Measurements from ENCODE around the gene IRF7.

- TF ChIP-seq CTCF (IDR thresholded peaks at IDR 0.05): peak; percentile 64 to 79 (median 77)
- TF ChIP-seq POLR2A (IDR thresholded peaks at IDR 0.05; ENCODE audit: low read depth): no peak
Observed at GRCh38 chr11:662689-663274, 47.0 kb upstream of the IRF7 start.

All from esophagus muscularis mucosa (tissue), 3 donors.